Adipose tissue (tissue), 3 donors: Measurements from ENCODE around the gene RERE. TPM values are rescaled to one million over a fixed set of nuclear protein-coding genes. Genes with fewer than 3 reads are reported as not detected.
"Not testable (repeated sequence)": the region's sequence is repeated elsewhere in the genome, so short reads cannot be mapped to it uniquely, and the experiment has no call there.

Experiments used
- H3K27ac ChIP-seq: one replicate; pipeline ENCODE4 v1.5.1; 2013; ENCODE audit warnings: low read depth, low read length
- WGBS, 3 donors: extraction: QIAGEN DNeasy Blood & Tissue Kit; methylation state at CpG; one replicate each; pipeline ENCODE4 v1.1.7; 2013; 5-methylcytosine and 5-hydroxymethylcytosine counted together
- polyA plus RNA-seq, 3 donors: library from polyadenylated mRNA; stranded (reverse); fragments of 200-250 nt; gene quantifications; one replicate each; pipeline ENCODE4 v1.2.3, GENCODE V29; 2013
- donor health status: healthy with polysubstance abuse.
- donor health status: Bipolar disorder and iron deficiency.
- donor health status: healthy.

RERE gene
- polyA plus RNA-seq, 3 donors, result 15.8 to 40.7 (median 39.6) TPM

- WGBS, 3 donors, result 32 to 73% (median 44%) methylated on average over 9 of the region's 9 CpGs
Observed at GRCh38 chr1:8510041-8510823, 307.2 kb downstream of the RERE start.

GRCh38 chr1:8509579-8509978 lies 307.9 kb downstream of the RERE start:
- H3K27ac ChIP-seq, result no peak overlapping the region

More at GRCh38 chr1:8510041-8510823, 307.2 kb downstream of the RERE start:
- no peak overlapping the region for H3K27ac ChIP-seq

GRCh38 chr1:8506995-8507615 lies 310.3 kb downstream of the RERE start:
- 69 to 78% (median 73%) methylated on average over 11 of the region's 11 CpGs for WGBS, 3 donors

More at GRCh38 chr1:8509579-8509978, 307.9 kb downstream of the RERE start:
- WGBS, 3 donors, result 95 to 97% (median 96%) methylated on average over 7 of the region's 7 CpGs

GRCh38 chr1:8506456-8506855 lies 311.0 kb downstream of the RERE start:
- H3K27ac ChIP-seq, result no peak overlapping the region
- 83 to 91% (median 91%) methylated on average over 1 of the region's 1 CpG for WGBS, 3 donors

More at GRCh38 chr1:8506995-8507615, 310.3 kb downstream of the RERE start:
- H3K27ac ChIP-seq, result no peak overlapping the region

GRCh38 chr1:8503842-8504241 lies 313.6 kb downstream of the RERE start:
- WGBS, 3 donors, result 91 to 98% (median 93%) methylated on average over 2 of the region's 2 CpGs
- no peak overlapping the region for H3K27ac ChIP-seq

GRCh38 chr1:8502949-8503348 lies 314.5 kb downstream of the RERE start:
- WGBS, 3 donors, result 84 to 95% (median 87%) methylated on average over 1 to 4 of the region's 4 CpGs
- not testable (repeated sequence) for H3K27ac ChIP-seq

GRCh38 chr1:8497210-8497819 lies 320.1 kb downstream of the RERE start:
- H3K27ac ChIP-seq, result no peak overlapping the region
- WGBS, 3 donors, result 50 to 85% (median 54%) methylated on average over 3 of the region's 3 CpGs

GRCh38 chr1:8496473-8496872 lies 321.0 kb downstream of the RERE start:
- no peak overlapping the region for H3K27ac ChIP-seq
- 79 to 86% (median 83%) methylated on average over 8 of the region's 8 CpGs for WGBS, 3 donors

- no peak overlapping the region for H3K27ac ChIP-seq
- WGBS, 3 donors, result 86 to 90% (median 88%) methylated on average over 6 of the region's 6 CpGs
Observed at GRCh38 chr1:8495928-8496401, 321.5 kb downstream of the RERE start.

GRCh38 chr1:8494681-8495080 lies 322.8 kb downstream of the RERE start:
- 96 to 99% (median 98%) methylated on average over 3 of the region's 3 CpGs for WGBS, 3 donors
- no peak overlapping the region for H3K27ac ChIP-seq

GRCh38 chr1:8493916-8494540 lies 323.4 kb downstream of the RERE start:
- no peak overlapping the region for H3K27ac ChIP-seq
- 86 to 89% (median 88%) methylated on average over 7 of the region's 7 CpGs for WGBS, 3 donors

- WGBS, 3 donors, result 98 to 100% (median 99%) methylated on average over 2 of the region's 2 CpGs
- no peak overlapping the region for H3K27ac ChIP-seq
Observed at GRCh38 chr1:8487249-8487648, 330.2 kb downstream of the RERE start.

- no peak overlapping the region for H3K27ac ChIP-seq
- 95 to 98% (median 96%) methylated on average over 5 of the region's 5 CpGs for WGBS, 3 donors
Observed at GRCh38 chr1:8486047-8486446, 331.4 kb downstream of the RERE start.

- WGBS, 3 donors, result 67 to 78% (median 77%) methylated on average over 3 of the region's 3 CpGs
- no peak overlapping the region for H3K27ac ChIP-seq
Observed at GRCh38 chr1:8483586-8483985, 333.9 kb downstream of the RERE start.

- no peak overlapping the region for H3K27ac ChIP-seq
- WGBS, 3 donors, result 67 to 75% (median 74%) methylated on average over 2 of the region's 2 CpGs
Observed at GRCh38 chr1:8482979-8483381, 334.5 kb downstream of the RERE start.

- 96 to 97% (median 96%) methylated on average over 2 of the region's 2 CpGs for WGBS, 3 donors
- no peak overlapping the region for H3K27ac ChIP-seq
Observed at GRCh38 chr1:8481650-8482380, 335.6 kb downstream of the RERE start.

- H3K27ac ChIP-seq, result no peak overlapping the region
Observed at GRCh38 chr1:8478566-8478965, 338.9 kb downstream of the RERE start.

GRCh38 chr1:8477983-8478362 lies 339.5 kb downstream of the RERE start:
- WGBS, 3 donors, result 55 to 87% (median 59%) methylated on average over 2 of the region's 2 CpGs
- no peak overlapping the region for H3K27ac ChIP-seq
